MG63 (cell line): ENCODE data around the gene FAM89A. TPM values are rescaled to one million over a fixed set of nuclear protein-coding genes. Genes with fewer than 3 reads are reported as not detected.

Experiments used
- total RNA-seq: library from RNA; depleted of rRNA; stranded (reverse); fragments of >200 nt; shearing (Covaris generic); gene quantifications from 2 replicates; pipeline ENCODE4 v1.2.3, GENCODE V29; 2014; ENCODE audit warnings: low replicate concordance; rRNA removed

The FAM89A gene
- total RNA-seq, 1 experiment from 2014 or later, result 10.9 TPM

Other genes with a start within 250 kb of the FAM89A start
- 39.5 and 47.1 TPM in 2 replicates for gene C1orf198, start 171.7 kb downstream of the FAM89A start, total RNA-seq
- 25.1 and 33.0 TPM in 2 replicates for gene TTC13, start 61.4 kb downstream of the FAM89A start, total RNA-seq
- gene ARV1, start 61.2 kb downstream of the FAM89A start, total RNA-seq, result 4.3 and 8.1 TPM in 2 replicates
- gene TRIM67, start 121.8 kb upstream of the FAM89A start, total RNA-seq, result not detected in 2 replicates
- gene GNPAT, start 201.0 kb upstream of the FAM89A start, total RNA-seq, result 62.5 and 77.3 TPM in 2 replicates